Sigmoid colon (tissue), 4 donors: ENCODE data around the gene TP53BP2.

Experiments used
- EP300 ChIP-seq, 4 donors: sonication (generic); formaldehyde crosslinking; IDR thresholded peaks; one replicate each; pipeline ENCODE4 v1.6.1; 2017; ENCODE audit warnings: antibody characterized with exemption in 4 of 4
- POLR2A ChIP-seq, 2 donors: fragments of 450-650 bp; IDR thresholded peaks; one replicate each; pipeline ENCODE4 v1.6.1; 2016; ENCODE audit warnings: antibody characterized with exemption in 2 of 2, mild to moderate bottlenecking in 2 of 2, moderate library complexity in 2 of 2
- POLR2AphosphoS5 ChIP-seq, 4 donors: sonication (generic); formaldehyde crosslinking; IDR thresholded peaks; one replicate each; pipeline ENCODE4 v1.6.1; 2017; ENCODE audit warnings: antibody characterized with exemption in 4 of 4
- TF ChIP-seq, protein P1 (sequence below), 4 experiments: fragments of 450-650 bp in 3 of 4; fragments of 200-600 bp in 1 of 4; IDR thresholded peaks; one replicate each; pipeline ENCODE4 v1.5.1; 2016 to 2019; ENCODE audit warnings: antibody characterized with exemption in 4 of 4, mild to moderate bottlenecking in 3 of 4, moderate library complexity in 2 of 4

DNA sequence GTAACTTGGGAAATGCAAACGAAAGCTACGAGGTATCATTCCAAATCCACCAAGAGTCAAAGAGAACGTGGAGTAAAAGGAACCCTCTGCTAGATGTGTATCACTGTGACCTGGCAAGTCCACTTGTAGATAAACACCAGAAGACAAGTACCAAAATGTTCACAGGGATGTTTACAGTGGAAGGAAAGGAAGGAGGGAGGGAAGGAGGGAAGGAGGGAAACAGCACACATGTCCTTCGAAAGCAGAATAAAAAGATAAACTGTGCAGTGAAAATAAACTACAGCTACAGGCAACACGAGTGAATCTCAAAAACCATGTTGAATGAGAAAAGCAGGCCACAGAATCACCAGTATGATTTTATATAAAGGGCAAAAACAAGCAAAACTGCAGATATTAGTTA, 59.9 kb downstream of the TP53BP2 start:
- TF ChIP-seq POLR2AphosphoS5 (IDR thresholded peaks at IDR 0.05) (peak; percentile 15 to 60 (median 46)), POLR2A (IDR thresholded peaks at IDR 0.05) (no peak), EP300 (IDR thresholded peaks at IDR 0.05) (no peak)
- TF ChIP-seq, protein P1, sequence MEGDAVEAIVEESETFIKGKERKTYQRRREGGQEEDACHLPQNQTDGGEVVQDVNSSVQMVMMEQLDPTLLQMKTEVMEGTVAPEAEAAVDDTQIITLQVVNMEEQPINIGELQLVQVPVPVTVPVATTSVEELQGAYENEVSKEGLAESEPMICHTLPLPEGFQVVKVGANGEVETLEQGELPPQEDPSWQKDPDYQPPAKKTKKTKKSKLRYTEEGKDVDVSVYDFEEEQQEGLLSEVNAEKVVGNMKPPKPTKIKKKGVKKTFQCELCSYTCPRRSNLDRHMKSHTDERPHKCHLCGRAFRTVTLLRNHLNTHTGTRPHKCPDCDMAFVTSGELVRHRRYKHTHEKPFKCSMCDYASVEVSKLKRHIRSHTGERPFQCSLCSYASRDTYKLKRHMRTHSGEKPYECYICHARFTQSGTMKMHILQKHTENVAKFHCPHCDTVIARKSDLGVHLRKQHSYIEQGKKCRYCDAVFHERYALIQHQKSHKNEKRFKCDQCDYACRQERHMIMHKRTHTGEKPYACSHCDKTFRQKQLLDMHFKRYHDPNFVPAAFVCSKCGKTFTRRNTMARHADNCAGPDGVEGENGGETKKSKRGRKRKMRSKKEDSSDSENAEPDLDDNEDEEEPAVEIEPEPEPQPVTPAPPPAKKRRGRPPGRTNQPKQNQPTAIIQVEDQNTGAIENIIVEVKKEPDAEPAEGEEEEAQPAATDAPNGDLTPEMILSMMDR (IDR thresholded peaks at IDR 0.05): no peak
